Progenitor cell of endocrine pancreas (in vitro differentiated cells): ENCODE measurements around the gene DNAAF5. TPM values are rescaled to one million over a fixed set of nuclear protein-coding genes. Genes with fewer than 3 reads are reported as not detected.

ENCODE experiments used
- DNase-seq: peaks from one replicate; pipeline ENCODE4 v3.0.0; 2021; ENCODE audit warnings: low spot score; ENCODE audit not compliant: unreplicated experiment
- H3K27ac Mint-ChIP-seq: 2 replicates; pipeline ENCODE4 v1.8.0; 2021; ENCODE audit warnings: mild to moderate bottlenecking, moderate library complexity, mixed read lengths
- H3K27me3 Mint-ChIP-seq: 2 replicates; pipeline ENCODE4 v1.8.0; 2021; ENCODE audit warnings: mixed read lengths
- H3K36me3 Mint-ChIP-seq: 2 replicates; pipeline ENCODE4 v1.8.0; 2022; ENCODE audit warnings: mixed read lengths; ENCODE audit not compliant: insufficient read depth
- H3K4me1 Mint-ChIP-seq: 2 replicates; pipeline ENCODE4 v1.8.0; 2021; ENCODE audit warnings: low read depth, mixed read lengths
- H3K4me3 Mint-ChIP-seq: 2 replicates; pipeline ENCODE4 v1.8.0; 2021; ENCODE audit warnings: low read depth, mild to moderate bottlenecking, moderate library complexity, mixed read lengths
- H3K9me3 Mint-ChIP-seq: 2 replicates; pipeline ENCODE4 v1.8.0; 2021; ENCODE audit warnings: low read depth, mixed read lengths
- CTCF ChIP-seq: fragments of 200-600 bp; sonication (generic); IDR thresholded peaks from one replicate; pipeline ENCODE4 v1.5.0; 2021; ENCODE audit warnings: antibody characterized with exemption, mild to moderate bottlenecking; ENCODE audit not compliant: unreplicated experiment
- total RNA-seq: library from RNA; stranded (reverse); gene quantifications from 2 replicates; pipeline ENCODE4 v1.2.1, GENCODE V29; 2021

The DNAAF5 gene
- total RNA-seq, 1 donor from 2014 or later: 51.0 TPM

DNA sequence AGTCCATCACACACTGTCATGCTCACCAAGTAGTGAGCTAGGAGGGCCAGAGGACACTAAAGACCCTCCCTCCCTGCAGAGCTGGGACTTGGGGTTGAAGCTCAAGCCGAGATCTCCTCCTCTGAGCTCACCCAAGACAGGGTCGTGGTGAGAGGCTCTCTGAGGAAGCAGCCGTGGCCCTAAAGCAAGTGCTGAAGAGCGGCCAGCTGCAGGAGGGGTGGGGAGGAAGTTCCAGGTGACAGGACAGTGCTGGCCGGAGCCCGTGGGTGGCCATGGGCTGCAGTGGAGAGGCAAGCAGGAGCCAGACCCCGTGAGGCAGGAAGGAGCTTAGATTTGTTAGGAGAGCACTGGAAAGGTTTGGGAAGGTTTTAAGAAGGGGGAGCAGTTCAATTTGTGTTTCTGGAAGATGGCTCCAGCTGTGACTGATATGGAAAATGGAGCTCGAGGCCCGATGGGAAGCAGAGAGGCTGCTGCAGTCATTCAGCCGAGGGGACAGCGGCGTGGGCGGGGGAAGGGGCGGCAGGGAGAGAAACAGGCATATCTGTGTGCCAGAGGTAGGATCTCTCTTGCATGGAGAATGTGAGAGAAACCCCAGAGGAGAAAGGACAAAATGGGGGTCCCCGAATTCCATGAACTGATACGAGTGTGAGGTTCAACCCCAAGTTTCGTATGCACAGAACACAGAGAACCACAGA is 26.9 kb upstream of the DNAAF5 start:
- Mint-ChIP-seq H3K27ac (no peak overlapping the region), H3K4me1 (no peaks in the 10 kb centered on the region), H3K9me3 (peaks cover 11% of the 10 kb centered on the region), H3K4me3 (no peak overlapping the region), H3K27me3 (no peaks in the 10 kb centered on the region), H3K36me3 (peaks cover 19% of the 10 kb centered on the region)
- no peak for TF ChIP-seq CTCF
- DNase-seq: no peak

GRCh38 chr7:701086-701671 is 25.3 kb upstream of the DNAAF5 start:
- H3K36me3 Mint-ChIP-seq: peaks cover 20% of the 10 kb centered on the region
- H3K27me3 Mint-ChIP-seq: no peaks in the 10 kb centered on the region
- peaks cover 11% of the 10 kb centered on the region for H3K9me3 Mint-ChIP-seq
- no peak for DNase-seq
- H3K27ac Mint-ChIP-seq: no peak overlapping the region
- no peaks in the 10 kb centered on the region for H3K4me1 Mint-ChIP-seq
- no peak overlapping the region for H3K4me3 Mint-ChIP-seq
- TF ChIP-seq CTCF: no peak

DNA sequence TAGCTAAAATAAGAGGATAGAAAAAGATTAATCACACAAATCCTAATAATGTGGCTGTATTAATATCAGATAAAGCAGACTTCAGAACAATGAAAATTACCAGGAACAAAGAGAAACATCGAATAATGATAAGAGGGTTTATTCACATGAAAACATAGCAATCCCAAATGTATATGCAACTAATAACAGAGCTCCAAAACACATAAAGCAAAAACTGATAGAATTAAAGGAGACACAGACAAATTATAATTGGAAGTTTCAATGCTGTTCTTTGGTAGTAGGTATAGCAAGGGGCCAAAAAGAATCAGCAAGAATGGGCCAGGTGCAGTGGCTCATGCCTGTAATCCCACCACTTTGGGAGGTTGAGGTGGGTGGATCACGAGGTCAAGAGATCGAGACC is 23.4 kb upstream of the DNAAF5 start:
- Mint-ChIP-seq H3K36me3 (peaks cover 25% of the 10 kb centered on the region), H3K4me1 (peaks cover 5% of the 10 kb centered on the region), H3K27ac (no peak overlapping the region), H3K27me3 (no peaks in the 10 kb centered on the region), H3K4me3 (no peak overlapping the region), H3K9me3 (peaks cover 11% of the 10 kb centered on the region)
- no peak for DNase-seq
- TF ChIP-seq CTCF: no peak

GRCh38 chr7:706721-707120 is 19.8 kb upstream of the DNAAF5 start:
- Mint-ChIP-seq H3K4me1 (peaks cover 8% of the 10 kb centered on the region), H3K4me3 (no peak overlapping the region), H3K27me3 (no peaks in the 10 kb centered on the region), H3K36me3 (peaks cover 26% of the 10 kb centered on the region), H3K9me3 (peaks cover 11% of the 10 kb centered on the region), H3K27ac (peak overlapping the region; percentile 3)
- no peak for TF ChIP-seq CTCF
- DNase-seq: no peak

DNA sequence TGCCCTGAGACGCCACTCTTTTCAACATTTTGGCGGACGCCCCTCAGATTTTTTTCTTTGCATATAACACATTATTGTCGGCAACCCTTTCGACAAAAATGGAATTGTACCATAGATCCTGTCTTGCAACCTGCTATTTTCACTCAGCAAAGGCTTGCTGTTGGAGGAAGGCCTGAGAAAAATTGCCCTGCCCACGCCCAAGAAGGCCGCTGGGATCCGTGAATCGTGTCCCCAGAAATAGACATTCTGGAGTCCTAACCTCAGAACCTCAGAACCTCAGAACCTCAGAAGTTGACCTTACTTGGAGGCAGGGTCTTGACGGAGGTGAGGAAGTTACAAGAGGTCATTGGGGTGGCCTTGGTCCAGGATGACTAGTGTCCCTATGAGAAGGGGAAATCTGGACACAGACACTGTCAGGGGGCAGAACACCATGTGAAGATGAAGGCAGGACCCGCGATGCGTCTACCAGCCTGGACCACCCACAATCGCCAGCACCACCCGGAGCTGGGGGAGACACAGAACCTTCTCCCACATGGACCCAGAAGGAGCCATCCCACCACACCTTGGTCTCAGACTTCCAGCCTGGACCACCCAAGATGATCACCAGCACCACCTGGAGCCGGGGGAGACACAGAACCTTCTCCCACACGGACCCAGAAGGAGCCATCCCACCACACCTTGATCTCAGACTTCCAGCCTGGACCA is 19.1 kb upstream of the DNAAF5 start:
- no peak overlapping the region for H3K4me3 Mint-ChIP-seq

More for the DNA sequence above, 19.1 kb upstream of the DNAAF5 start:
- H3K4me1 Mint-ChIP-seq: peaks cover 8% of the 10 kb centered on the region
- TF ChIP-seq CTCF: no peak
- no peaks in the 10 kb centered on the region for H3K27me3 Mint-ChIP-seq
- peaks cover 11% of the 10 kb centered on the region for H3K9me3 Mint-ChIP-seq
- no peak for DNase-seq
- peaks cover 24% of the 10 kb centered on the region for H3K36me3 Mint-ChIP-seq
- peak overlapping the region; percentile 3 for H3K27ac Mint-ChIP-seq
